Mesothelial cell of epicardium (in vitro differentiated cells): ENCODE data around the gene L3MBTL1. TPM values are rescaled to one million over a fixed set of nuclear protein-coding genes. Genes with fewer than 3 reads are reported as not detected.
"Not testable (repeated sequence)": the region's sequence is repeated elsewhere in the genome, so short reads cannot be mapped to it uniquely, and the experiment has no call there.

Experiments used
- DNase-seq, 2 experiments: peaks; one replicate each; pipeline ENCODE4 v3.0.0; 2021; ENCODE audit warnings: low spot score in 2 of 2; ENCODE audit not compliant: unreplicated experiment in 2 of 2
- H3K27ac Mint-ChIP-seq: 2 replicates; pipeline ENCODE4 v1.8.0; 2021; ENCODE audit warnings: mixed read lengths
- H3K27me3 Mint-ChIP-seq: 2 replicates; pipeline ENCODE4 v1.8.0; 2021; ENCODE audit warnings: low read depth, mixed read lengths
- H3K36me3 Mint-ChIP-seq: 2 replicates; pipeline ENCODE4 v1.8.0; 2021; ENCODE audit warnings: mixed read lengths
- H3K4me1 Mint-ChIP-seq: 2 replicates; pipeline ENCODE4 v1.8.0; 2021; ENCODE audit warnings: mixed read lengths
- H3K4me3 Mint-ChIP-seq: 2 replicates; pipeline ENCODE4 v1.8.0; 2021; ENCODE audit warnings: mild to moderate bottlenecking, moderate library complexity, mixed read lengths
- H3K9me3 Mint-ChIP-seq: 2 replicates; pipeline ENCODE4 v1.8.0; 2021; ENCODE audit warnings: mixed read lengths
- total RNA-seq: library from RNA; stranded (reverse); gene quantifications from 3 replicates; pipeline ENCODE4 v1.2.1, GENCODE V29; 2021
- TF ChIP-seq, protein P1 (sequence below): fragments of 200-600 bp; sonication (generic); IDR thresholded peaks from one replicate; pipeline ENCODE4 v1.5.0; 2021; ENCODE audit warnings: antibody characterized with exemption; ENCODE audit not compliant: unreplicated experiment

The L3MBTL1 gene
- total RNA-seq, 1 donor from 2014 or later: 46.7 TPM

DNA sequence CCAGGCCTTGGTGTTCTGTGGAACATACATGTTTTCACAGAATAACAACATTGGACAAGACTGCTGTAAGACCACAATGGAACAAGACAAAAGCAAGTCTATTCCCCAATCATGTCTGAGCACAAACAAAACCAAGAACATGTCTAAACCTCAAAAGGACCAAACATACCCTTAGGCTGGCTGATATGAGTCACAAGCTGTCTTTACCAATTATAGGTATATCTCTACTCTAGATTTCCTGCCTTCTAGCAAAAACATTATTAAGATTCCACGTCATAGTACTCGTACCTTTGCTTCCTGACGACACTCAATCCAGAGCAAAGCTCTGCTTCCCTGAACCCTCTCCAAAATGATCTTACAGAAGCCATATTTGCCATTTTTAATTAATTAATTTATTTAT is 15.4 kb upstream of the L3MBTL1 start:
- TF ChIP-seq, protein P1, sequence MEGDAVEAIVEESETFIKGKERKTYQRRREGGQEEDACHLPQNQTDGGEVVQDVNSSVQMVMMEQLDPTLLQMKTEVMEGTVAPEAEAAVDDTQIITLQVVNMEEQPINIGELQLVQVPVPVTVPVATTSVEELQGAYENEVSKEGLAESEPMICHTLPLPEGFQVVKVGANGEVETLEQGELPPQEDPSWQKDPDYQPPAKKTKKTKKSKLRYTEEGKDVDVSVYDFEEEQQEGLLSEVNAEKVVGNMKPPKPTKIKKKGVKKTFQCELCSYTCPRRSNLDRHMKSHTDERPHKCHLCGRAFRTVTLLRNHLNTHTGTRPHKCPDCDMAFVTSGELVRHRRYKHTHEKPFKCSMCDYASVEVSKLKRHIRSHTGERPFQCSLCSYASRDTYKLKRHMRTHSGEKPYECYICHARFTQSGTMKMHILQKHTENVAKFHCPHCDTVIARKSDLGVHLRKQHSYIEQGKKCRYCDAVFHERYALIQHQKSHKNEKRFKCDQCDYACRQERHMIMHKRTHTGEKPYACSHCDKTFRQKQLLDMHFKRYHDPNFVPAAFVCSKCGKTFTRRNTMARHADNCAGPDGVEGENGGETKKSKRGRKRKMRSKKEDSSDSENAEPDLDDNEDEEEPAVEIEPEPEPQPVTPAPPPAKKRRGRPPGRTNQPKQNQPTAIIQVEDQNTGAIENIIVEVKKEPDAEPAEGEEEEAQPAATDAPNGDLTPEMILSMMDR: no peak
- H3K36me3 Mint-ChIP-seq: no peaks in the 10 kb centered on the region
- no peaks in the 10 kb centered on the region for H3K4me1 Mint-ChIP-seq
- peaks cover 6% of the 10 kb centered on the region for H3K27me3 Mint-ChIP-seq
- no peak overlapping the region for H3K27ac Mint-ChIP-seq
- DNase-seq: no peak
- H3K9me3 Mint-ChIP-seq: peaks cover 11% of the 10 kb centered on the region
- no peak overlapping the region for H3K4me3 Mint-ChIP-seq

DNA sequence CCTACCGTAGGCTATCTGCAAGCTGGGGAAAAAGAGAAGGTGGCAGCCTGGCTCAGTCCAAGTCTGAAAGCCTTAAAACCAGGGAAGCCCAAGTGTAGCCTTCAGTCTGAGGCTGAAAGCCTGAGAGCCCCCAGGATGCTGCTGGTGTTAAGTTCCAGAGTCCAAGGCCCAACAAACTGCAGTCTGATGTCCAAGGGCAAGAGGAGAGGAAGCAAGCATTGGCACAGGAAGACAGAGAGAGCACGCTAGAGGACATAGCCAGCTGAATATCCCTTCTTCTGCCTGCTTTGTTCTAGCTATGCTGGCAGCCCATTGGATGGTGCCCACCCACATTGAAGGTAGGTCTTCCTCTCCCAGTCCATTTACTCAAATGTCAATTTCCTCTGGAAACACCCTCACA is 12.1 kb upstream of the L3MBTL1 start:
- Mint-ChIP-seq H3K27me3 (peaks cover 8% of the 10 kb centered on the region), H3K36me3 (no peaks in the 10 kb centered on the region), H3K9me3 (no peaks in the 10 kb centered on the region), H3K4me3 (no peak overlapping the region), H3K4me1 (no peaks in the 10 kb centered on the region), H3K27ac (no peak overlapping the region)
- TF ChIP-seq, protein P1: no peak
- no peak for DNase-seq

DNA sequence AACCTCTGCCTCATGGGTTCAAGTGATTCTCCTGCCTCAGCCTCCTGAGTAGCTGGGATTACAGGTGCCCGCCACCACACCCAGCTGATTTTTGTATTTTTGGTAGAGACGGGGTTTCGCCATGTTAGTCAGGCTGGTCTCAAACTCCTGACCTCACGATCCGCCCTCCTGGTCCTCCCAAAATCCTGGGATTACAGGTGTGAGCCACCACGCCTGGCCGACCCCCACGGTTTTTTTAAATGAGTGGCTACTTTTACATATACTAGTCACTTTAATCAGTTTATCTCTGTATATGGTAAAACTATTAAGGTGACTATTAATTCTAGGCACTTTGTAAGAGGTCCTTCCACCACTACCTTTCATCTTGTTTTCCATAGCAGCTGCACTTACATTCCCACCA is 5.5 kb upstream of the L3MBTL1 start:
- H3K9me3 Mint-ChIP-seq, H3K4me1 Mint-ChIP-seq, H3K36me3 Mint-ChIP-seq, DNase-seq, H3K4me3 Mint-ChIP-seq, H3K27ac Mint-ChIP-seq: not testable (repeated sequence)
- H3K27me3 Mint-ChIP-seq: peaks cover 52% of the 10 kb centered on the region

DNA sequence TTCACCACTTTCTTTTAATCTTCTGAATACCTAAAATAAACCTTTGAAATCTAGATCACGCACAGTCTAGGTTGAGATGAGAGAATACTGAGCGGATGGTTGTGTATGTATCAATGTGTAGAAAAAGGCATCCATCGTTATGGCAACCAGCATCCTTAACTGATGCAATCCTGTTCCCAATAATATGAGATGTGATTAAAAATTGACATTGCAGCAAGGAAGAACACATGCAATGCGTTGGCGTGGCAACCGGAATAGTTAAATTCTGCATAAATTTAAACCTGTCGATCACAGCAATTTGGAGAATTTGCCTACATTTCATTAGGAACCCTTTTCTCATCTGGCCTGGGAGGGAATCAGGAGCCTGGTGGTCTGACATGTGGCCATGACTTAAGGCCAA is 1.3 kb upstream of the L3MBTL1 start:
- Mint-ChIP-seq H3K27ac (no peak overlapping the region), H3K4me1 (no peaks in the 10 kb centered on the region), H3K27me3 (peaks cover 68% of the 10 kb centered on the region), H3K9me3 (no peaks in the 10 kb centered on the region), H3K4me3 (no peak overlapping the region), H3K36me3 (no peaks in the 10 kb centered on the region)
- TF ChIP-seq, protein P1: no peak
- no peak for DNase-seq

DNA sequence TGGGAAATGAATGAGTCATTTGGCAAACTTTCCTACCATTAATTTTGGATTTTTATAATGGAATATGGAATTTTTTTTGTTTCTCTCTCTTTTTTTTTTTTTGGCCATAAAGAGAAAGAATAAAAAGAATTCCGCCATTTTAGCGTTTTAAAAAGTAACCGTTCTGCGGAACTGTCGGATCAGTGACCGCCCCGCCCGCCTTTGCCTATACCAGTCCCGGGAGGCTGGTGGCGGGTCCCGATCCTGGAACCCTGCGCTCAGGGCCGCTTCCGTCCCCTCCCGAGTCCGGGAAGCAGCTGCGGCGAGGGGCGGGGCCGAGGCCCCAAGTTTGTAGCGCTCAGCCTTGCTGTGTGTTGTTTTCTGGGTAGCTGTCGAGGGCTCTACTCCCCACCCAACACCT is 609 bp downstream of the L3MBTL1 start:
- H3K9me3 Mint-ChIP-seq: no peaks in the 10 kb centered on the region
- H3K4me3 Mint-ChIP-seq: peak overlapping the region; percentile 76
- no peaks in the 10 kb centered on the region for H3K36me3 Mint-ChIP-seq
- no peak for DNase-seq
- no peak overlapping the region for H3K27ac Mint-ChIP-seq
- H3K27me3 Mint-ChIP-seq: peaks cover 55% of the 10 kb centered on the region
- TF ChIP-seq, protein P1: no peak
- H3K4me1 Mint-ChIP-seq: no peaks in the 10 kb centered on the region

DNA sequence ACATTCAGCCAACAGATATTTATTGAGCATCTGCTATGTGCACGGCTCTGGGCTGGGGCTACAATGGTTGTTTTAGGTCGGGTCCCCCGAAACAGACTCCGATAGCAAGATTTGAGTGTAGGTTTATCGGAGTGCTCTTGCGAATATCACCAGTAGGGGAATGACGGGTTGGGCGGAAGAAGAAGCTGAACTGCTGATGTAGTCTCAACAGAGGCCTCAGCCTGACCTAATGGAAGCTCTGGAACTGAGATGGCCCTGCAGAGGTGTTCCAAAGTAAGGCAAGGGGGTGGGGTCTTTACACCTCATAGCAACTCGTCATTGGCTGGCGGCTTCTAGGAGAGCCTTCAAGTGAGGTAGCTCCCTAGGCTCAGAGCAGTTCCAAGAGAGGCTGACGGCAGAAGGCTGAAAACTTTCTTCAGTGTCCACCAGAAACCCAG is 1.1 kb downstream of the L3MBTL1 start:
- Mint-ChIP-seq H3K27me3 (peaks cover 50% of the 10 kb centered on the region), H3K9me3 (no peaks in the 10 kb centered on the region), H3K4me1 (no peaks in the 10 kb centered on the region), H3K4me3 (peak overlapping the region; percentile 76), H3K36me3 (no peaks in the 10 kb centered on the region), H3K27ac (no peak overlapping the region)
- no peak for DNase-seq
- TF ChIP-seq, protein P1: no peak
